Activated naive CD8-positive, alpha-beta T cell treated with anti-CD3 and anti-CD28 coated beads, Interleukin-2, amount 10 ng/mL, durations not matched to agents 7 days and 5 days (primary cell): ENCODE measurements around the gene CMTM8. TPM values are rescaled to one million over a fixed set of nuclear protein-coding genes. Genes with fewer than 3 reads are reported as not detected.
A peak's percentile ranks its signal among the peaks of the same experiment; 100 is the strongest.
"Not testable (repeated sequence)": the region's sequence is repeated elsewhere in the genome, so short reads cannot be mapped to it uniquely, and the experiment has no call there.

Source experiments
- ATAC-seq: fragments of 150-1000 bp; cut with Tn5 transposase; one replicate; pipeline ENCODE4 v1.10.0; 2021; ENCODE audit warnings: low read depth, moderate library complexity
- POLR2A ChIA-PET: fragments of 350-600 bp; sonication (Branson Sonifier 250); formaldehyde crosslinking; loops from one replicate; lab custom pipeline; 2021; ENCODE audit warnings: antibody characterized with exemption; lab: Charles Lee
- DNase-seq: peaks from one replicate; pipeline ENCODE4 v3.0.0; 2021
- H3K27ac Mint-ChIP-seq: one replicate; pipeline ENCODE4 v1.8.0; 2022; ENCODE audit warnings: mild to moderate bottlenecking, mixed read lengths
- H3K27me3 Mint-ChIP-seq: one replicate; pipeline ENCODE4 v1.8.0; 2022; ENCODE audit warnings: mild to moderate bottlenecking, moderate library complexity, mixed read lengths
- H3K36me3 Mint-ChIP-seq: one replicate; pipeline ENCODE4 v1.8.0; 2021; ENCODE audit warnings: mild to moderate bottlenecking, mixed read lengths
- H3K4me1 Mint-ChIP-seq: one replicate; pipeline ENCODE4 v1.8.0; 2021; ENCODE audit warnings: mixed read lengths
- H3K4me3 Mint-ChIP-seq: one replicate; pipeline ENCODE4 v1.8.0; 2022; ENCODE audit warnings: mild to moderate bottlenecking, moderate library complexity, mixed read lengths
- H3K9me3 Mint-ChIP-seq: one replicate; pipeline ENCODE4 v1.8.0; 2021; ENCODE audit warnings: mixed read lengths
- total RNA-seq, 2 experiments: library from RNA; stranded (reverse); gene quantifications; one replicate each; pipeline ENCODE4 v1.2.3, GENCODE V29; 2021

CMTM8 gene
- total RNA-seq, 2 experiments from 2014 or later = 2.6 to 2.7 TPM

GRCh38 chr3:32215185-32215584 is 23.3 kb upstream of the CMTM8 start:
- DNase-seq (no peak), ATAC-seq (no peak)
- Mint-ChIP-seq H3K4me1 (peaks cover 2% of the 10 kb centered on the region), H3K27ac (no peak overlapping the region), H3K4me3 (no peak overlapping the region), H3K27me3 (peaks cover 5% of the 10 kb centered on the region), H3K36me3 (no peaks in the 10 kb centered on the region), H3K9me3 (peaks cover 3% of the 10 kb centered on the region)
- POLR2A ChIA-PET = no interaction called here

DNA sequence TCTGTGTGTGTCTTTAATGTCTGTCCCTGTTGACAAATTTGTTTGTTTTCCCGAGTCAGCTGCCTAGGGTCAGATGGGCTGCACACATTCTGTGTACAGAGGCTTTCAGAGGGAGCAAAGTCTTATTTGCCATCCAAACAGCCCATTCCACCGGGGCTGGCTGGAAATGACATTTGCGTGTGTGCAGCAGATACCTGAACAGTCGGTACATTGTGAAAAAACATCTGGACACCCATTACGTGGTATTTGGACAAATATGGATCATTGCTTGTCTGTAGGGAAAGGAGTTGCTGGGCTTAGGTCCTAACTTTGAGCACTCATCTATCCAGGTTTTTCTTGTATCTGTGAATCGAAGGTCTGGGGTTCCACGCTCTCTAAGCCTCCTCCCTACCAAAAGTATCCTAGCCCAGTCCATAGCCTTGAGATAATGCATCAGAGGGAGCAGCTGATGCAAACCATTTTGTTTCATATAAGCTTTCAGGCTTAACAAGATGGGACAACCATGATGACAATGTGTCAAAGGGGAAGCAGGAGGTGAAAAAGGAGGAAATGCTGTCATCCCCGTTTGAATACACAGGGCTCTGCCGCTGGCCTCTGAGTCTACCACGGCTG is 22.2 kb upstream of the CMTM8 start:
- H3K27me3 Mint-ChIP-seq = peaks cover 5% of the 10 kb centered on the region
- no peak overlapping the region for H3K4me3 Mint-ChIP-seq
- no peak overlapping the region for H3K27ac Mint-ChIP-seq
- no peak for ATAC-seq
- H3K36me3 Mint-ChIP-seq = no peaks in the 10 kb centered on the region
- POLR2A ChIA-PET = no interaction called here
- H3K9me3 Mint-ChIP-seq = peaks cover 5% of the 10 kb centered on the region
- peaks cover 2% of the 10 kb centered on the region for H3K4me1 Mint-ChIP-seq
- no peak for DNase-seq

DNA sequence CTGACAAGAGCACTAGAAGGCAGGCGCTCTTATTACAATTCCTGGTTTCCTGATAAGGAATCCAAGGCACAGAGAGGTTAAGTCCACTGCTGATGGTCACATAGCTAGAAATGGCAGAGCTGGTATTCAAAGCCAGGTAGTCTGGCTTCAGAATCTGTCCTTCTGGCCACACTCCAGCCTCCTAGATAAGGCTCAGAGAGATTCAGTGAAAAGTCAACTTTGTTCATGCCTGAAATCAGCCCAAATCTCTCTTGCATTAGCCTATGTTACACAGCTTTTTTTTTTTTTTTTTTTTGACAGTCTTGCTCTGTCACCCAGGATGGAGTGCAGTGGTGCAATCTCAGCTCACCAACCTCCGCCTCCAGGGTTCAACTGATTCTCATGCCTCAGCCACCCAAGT is 21.1 kb upstream of the CMTM8 start:
- H3K9me3 Mint-ChIP-seq = peaks cover 5% of the 10 kb centered on the region
- no peaks in the 10 kb centered on the region for H3K36me3 Mint-ChIP-seq
- no peak for ATAC-seq
- peaks cover 5% of the 10 kb centered on the region for H3K27me3 Mint-ChIP-seq
- no peak overlapping the region for H3K4me3 Mint-ChIP-seq
- H3K27ac Mint-ChIP-seq = no peak overlapping the region
- POLR2A ChIA-PET = no interaction called here
- peaks cover 7% of the 10 kb centered on the region for H3K4me1 Mint-ChIP-seq
- DNase-seq = no peak

GRCh38 chr3:32219537-32219936 is 18.9 kb upstream of the CMTM8 start:
- Mint-ChIP-seq H3K27me3 (peaks cover 5% of the 10 kb centered on the region), H3K4me1 (peaks cover 7% of the 10 kb centered on the region), H3K9me3 (peaks cover 5% of the 10 kb centered on the region), H3K27ac (no peak overlapping the region), H3K4me3 (no peak overlapping the region), H3K36me3 (no peaks in the 10 kb centered on the region)
- DNase-seq (no peak), ATAC-seq (no peak)
- POLR2A ChIA-PET = no interaction called here

GRCh38 chr3:32220006-32220405 is 18.5 kb upstream of the CMTM8 start:
- H3K4me3 Mint-ChIP-seq = no peak overlapping the region
- POLR2A ChIA-PET = no interaction called here
- peaks cover 5% of the 10 kb centered on the region for H3K27me3 Mint-ChIP-seq
- peaks cover 5% of the 10 kb centered on the region for H3K9me3 Mint-ChIP-seq
- no peak overlapping the region for H3K27ac Mint-ChIP-seq
- H3K36me3 Mint-ChIP-seq = no peaks in the 10 kb centered on the region
- H3K4me1 Mint-ChIP-seq = peaks cover 7% of the 10 kb centered on the region
- DNase-seq = no peak
- ATAC-seq = no peak

GRCh38 chr3:32222950-32223349 is 15.5 kb upstream of the CMTM8 start:
- DNase-seq = no peak
- Mint-ChIP-seq H3K27ac (no peak overlapping the region), H3K4me1 (peaks cover 7% of the 10 kb centered on the region), H3K27me3 (peaks cover 12% of the 10 kb centered on the region), H3K36me3 (no peaks in the 10 kb centered on the region), H3K4me3 (no peak overlapping the region), H3K9me3 (peaks cover 5% of the 10 kb centered on the region)
- no peak for ATAC-seq
- POLR2A ChIA-PET = no interaction called here

DNA sequence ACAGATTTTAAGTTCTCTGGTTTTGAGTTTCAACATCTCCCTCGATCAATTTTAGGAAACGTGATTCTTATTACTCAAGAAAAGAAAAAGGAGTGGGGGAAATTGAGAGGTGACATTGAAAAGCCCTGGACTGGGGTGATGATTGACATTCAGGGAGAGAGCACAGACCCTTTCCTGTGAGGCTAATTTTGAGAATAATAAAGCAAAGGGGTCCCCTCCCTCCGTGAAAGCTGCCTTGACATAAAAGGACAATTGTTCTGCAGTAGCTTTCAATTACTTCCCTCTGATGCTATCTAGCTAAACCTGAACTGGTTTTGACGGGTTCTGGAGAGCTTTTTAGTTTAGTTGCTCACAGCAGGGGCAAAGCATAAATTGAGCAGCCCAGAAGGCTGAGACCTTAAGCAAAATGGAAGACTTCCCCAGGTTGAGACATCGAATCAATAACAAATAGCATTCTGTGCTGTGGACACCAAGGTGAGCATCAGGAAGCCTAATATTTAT is 14.4 kb upstream of the CMTM8 start:
- no peak overlapping the region for H3K4me3 Mint-ChIP-seq
- no peak for DNase-seq
- H3K9me3 Mint-ChIP-seq = peaks cover 3% of the 10 kb centered on the region
- H3K36me3 Mint-ChIP-seq = no peaks in the 10 kb centered on the region
- ATAC-seq = no peak
- POLR2A ChIA-PET = no interaction called here
- no peak overlapping the region for H3K27ac Mint-ChIP-seq
- H3K27me3 Mint-ChIP-seq = peaks cover 9% of the 10 kb centered on the region
- H3K4me1 Mint-ChIP-seq = peaks cover 5% of the 10 kb centered on the region

DNA sequence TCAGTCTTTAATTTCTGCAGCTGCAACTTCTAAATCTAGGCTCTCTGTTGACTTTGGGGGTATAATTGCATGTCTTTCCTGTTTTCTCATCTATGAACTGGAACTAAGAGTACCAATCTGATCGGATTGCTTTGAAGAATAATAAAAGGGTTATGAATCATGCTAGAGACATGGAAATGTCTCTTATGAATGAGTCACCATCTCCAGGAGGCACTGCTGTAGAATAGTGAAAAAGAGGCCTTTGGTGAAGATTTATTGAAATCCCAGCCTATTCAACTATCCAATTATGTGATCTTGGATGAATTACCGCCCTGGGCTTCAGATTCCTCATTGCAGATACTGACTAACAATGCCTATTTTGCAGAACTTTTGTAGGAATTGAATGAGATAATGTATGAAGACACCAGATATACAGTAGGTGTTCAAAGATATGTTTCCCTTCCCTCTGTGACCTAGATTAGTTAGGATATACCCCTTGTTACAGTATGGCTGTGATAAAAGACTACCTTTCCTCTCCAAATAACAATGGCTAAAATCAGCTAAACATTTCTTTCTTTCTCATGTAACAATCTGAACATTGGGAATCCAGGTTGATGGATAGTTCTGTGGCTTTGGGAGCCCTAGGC is 11.5 kb upstream of the CMTM8 start:
- H3K36me3 Mint-ChIP-seq = no peaks in the 10 kb centered on the region
- no peak overlapping the region for H3K4me3 Mint-ChIP-seq
- H3K27me3 Mint-ChIP-seq = peaks cover 9% of the 10 kb centered on the region
- no peaks in the 10 kb centered on the region for H3K9me3 Mint-ChIP-seq
- no peak for DNase-seq
- POLR2A ChIA-PET = no interaction called here
- peaks cover 4% of the 10 kb centered on the region for H3K4me1 Mint-ChIP-seq
- H3K27ac Mint-ChIP-seq = no peak overlapping the region
- no peak for ATAC-seq

- H3K36me3 Mint-ChIP-seq, H3K4me3 Mint-ChIP-seq, H3K4me1 Mint-ChIP-seq, H3K27me3 Mint-ChIP-seq, ATAC-seq, H3K9me3 Mint-ChIP-seq, DNase-seq, POLR2A ChIA-PET, H3K27ac Mint-ChIP-seq: not testable (repeated sequence)
Observed at GRCh38 chr3:32228743-32229142, 9.7 kb upstream of the CMTM8 start.

DNA sequence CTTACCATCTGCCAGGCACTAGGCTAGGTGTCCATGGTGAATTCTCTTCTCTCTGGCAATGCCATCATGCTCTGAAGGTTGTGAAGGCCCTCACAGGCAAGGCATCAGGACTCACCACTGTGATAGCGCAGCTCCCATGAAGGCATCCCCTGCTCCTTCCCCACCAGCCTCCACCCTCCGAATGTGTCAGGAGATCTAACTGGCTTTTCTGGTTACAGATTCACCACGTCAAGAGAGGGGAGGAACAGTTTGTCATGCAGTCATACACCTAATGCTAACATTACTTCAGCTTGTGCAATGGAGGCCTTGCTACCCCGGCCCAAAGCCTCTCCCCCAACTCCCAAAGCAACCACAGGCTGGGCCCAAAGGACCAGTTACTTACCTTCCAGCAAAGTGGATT is 8.9 kb upstream of the CMTM8 start:
- DNase-seq (no peak), ATAC-seq (no peak)
- Mint-ChIP-seq H3K4me3 (no peak overlapping the region), H3K4me1 (no peaks in the 10 kb centered on the region), H3K9me3 (no peaks in the 10 kb centered on the region), H3K27me3 (peaks cover 9% of the 10 kb centered on the region), H3K36me3 (no peaks in the 10 kb centered on the region), H3K27ac (no peak overlapping the region)
- POLR2A ChIA-PET = no interaction called here

- Mint-ChIP-seq H3K4me3 (no peak overlapping the region), H3K9me3 (peaks cover 4% of the 10 kb centered on the region), H3K36me3 (peaks cover 5% of the 10 kb centered on the region), H3K27ac (no peak overlapping the region), H3K4me1 (peaks cover 13% of the 10 kb centered on the region), H3K27me3 (peaks cover 20% of the 10 kb centered on the region)
- DNase-seq (no peak), ATAC-seq (no peak)
- POLR2A ChIA-PET = no interaction called here
Observed at GRCh38 chr3:32236377-32236776, 2.1 kb upstream of the CMTM8 start.

GRCh38 chr3:32237670-32238452 is 619 bp upstream of the CMTM8 start:
- Mint-ChIP-seq H3K27me3 (peaks cover 20% of the 10 kb centered on the region), H3K4me1 (peaks cover 13% of the 10 kb centered on the region), H3K36me3 (peaks cover 5% of the 10 kb centered on the region), H3K4me3 (peak overlapping the region; percentile 56), H3K27ac (no peak overlapping the region), H3K9me3 (peaks cover 4% of the 10 kb centered on the region)
- POLR2A ChIA-PET = no interaction called here
- DNase-seq (no peak), ATAC-seq (no peak)

DNA sequence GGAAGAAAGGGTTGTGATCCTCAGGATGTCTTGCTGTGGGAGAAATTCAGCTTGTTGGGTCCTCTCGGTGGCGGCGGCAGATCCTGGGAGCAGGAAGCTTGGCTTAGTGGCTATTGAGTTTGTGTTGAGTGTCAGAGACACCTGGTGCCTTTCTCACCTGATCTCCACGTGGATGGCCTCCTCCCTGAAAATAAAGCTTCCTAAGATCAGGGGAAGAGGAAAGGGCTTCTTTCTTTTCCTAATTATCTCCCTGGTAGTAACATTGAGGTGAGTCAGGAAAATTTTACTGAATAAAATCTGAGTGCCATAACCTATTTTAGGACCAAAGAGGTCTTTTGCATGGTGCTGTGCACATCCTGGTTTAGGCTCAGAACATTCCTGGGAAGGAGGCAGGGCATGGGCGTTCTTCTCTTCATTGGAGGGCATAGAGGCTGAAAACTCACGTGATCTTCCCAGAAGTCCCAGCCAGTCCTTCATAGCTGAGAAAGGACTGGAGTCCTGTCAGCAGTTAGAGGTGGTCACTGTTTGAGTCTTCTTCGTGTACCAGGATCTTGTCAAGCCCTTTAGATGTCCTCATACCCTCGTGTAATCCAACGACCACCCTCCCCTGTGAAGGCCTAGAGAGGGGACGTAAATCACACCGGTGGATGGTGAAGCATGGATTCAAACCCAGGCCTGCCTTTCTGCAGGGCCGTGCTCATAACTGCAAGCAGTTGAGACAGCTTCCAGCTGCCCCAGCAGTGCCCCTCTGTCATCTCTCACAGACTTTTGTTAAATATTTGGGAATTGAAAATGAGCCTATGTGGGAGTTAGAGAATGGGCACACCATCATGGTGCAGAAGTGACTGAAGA is 1.1 kb downstream of the CMTM8 start:
- Mint-ChIP-seq H3K36me3 (peaks cover 8% of the 10 kb centered on the region), H3K27ac (peak overlapping the region; percentile 13), H3K4me3 (peak overlapping the region; percentile 80), H3K4me1 (peaks cover 13% of the 10 kb centered on the region), H3K27me3 (peaks cover 20% of the 10 kb centered on the region), H3K9me3 (peaks cover 4% of the 10 kb centered on the region)
- POLR2A ChIA-PET = interaction anchor here (1.8 kb wide), 1 partner anchor 49 kb away, joined by 7 read pairs; no protein-coding TSS in a partner anchor
- peak; percentile 34 for DNase-seq
- ATAC-seq = peak; percentile 2
